Retinal pigment epithelial cell (primary cell): Measurements from ENCODE around the gene LEMD3.

Source experiments
- DNase-seq: peaks from one replicate; pipeline ENCODE4 v3.0.0-alpha.2; 2010; ENCODE audit warnings: low read depth
- H3K4me3 ChIP-seq: 2 replicates; pipeline ENCODE4 v1.5.1; 2011; ENCODE audit warnings: mild to moderate bottlenecking, low read length, control low read depth, moderate library complexity
- TF ChIP-seq, protein P1 (sequence below): conservative IDR thresholded peaks from 2 replicates; pipeline ENCODE4 v1.5.1; 2011; ENCODE audit warnings: low read depth, low read length, control low read depth, inconsistent platforms

The LEMD3 gene

DNA sequence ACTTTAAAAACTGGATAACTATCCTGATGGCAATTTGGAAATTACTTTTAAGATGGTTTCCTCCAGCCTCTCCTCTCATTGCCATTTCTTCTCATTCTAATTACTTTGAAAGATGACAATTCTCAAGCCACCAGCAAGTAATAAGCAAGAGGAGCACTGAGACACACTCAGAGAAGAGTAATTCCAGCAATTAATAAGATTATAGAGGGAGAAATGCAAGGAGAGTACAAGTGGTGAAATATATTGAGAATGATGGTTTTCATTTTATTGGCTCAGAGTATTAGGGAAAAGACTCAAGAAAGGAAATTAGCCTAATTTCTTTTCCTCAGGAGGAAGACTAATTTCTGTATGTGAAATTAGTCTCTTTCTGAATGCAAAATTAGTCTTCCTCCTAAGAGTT is 88.6 kb downstream of the LEMD3 start:
- no peak for DNase-seq
- TF ChIP-seq, protein P1, sequence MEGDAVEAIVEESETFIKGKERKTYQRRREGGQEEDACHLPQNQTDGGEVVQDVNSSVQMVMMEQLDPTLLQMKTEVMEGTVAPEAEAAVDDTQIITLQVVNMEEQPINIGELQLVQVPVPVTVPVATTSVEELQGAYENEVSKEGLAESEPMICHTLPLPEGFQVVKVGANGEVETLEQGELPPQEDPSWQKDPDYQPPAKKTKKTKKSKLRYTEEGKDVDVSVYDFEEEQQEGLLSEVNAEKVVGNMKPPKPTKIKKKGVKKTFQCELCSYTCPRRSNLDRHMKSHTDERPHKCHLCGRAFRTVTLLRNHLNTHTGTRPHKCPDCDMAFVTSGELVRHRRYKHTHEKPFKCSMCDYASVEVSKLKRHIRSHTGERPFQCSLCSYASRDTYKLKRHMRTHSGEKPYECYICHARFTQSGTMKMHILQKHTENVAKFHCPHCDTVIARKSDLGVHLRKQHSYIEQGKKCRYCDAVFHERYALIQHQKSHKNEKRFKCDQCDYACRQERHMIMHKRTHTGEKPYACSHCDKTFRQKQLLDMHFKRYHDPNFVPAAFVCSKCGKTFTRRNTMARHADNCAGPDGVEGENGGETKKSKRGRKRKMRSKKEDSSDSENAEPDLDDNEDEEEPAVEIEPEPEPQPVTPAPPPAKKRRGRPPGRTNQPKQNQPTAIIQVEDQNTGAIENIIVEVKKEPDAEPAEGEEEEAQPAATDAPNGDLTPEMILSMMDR: no peak
- no peak overlapping the region for H3K4me3 ChIP-seq

DNA sequence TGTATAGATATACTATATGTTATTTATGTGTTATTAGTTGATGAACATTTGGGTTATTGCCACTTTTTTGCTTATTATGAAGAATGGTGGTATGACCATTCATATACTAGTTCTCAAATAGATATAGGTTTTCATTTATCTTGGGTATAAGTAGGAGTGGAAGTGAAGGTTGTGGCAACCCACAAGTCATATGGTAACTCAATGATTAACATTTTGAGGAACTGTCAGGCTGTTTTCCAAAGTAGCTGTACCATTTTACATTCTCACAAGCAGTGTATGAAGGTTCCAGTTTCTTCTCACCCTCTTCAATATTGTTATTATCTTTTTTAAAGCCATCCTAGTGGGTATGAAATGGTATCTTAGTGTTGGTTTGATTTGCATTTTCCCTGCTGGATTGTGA is 90.1 kb downstream of the LEMD3 start:
- H3K4me3 ChIP-seq: no peak overlapping the region
- no peak for DNase-seq
- TF ChIP-seq, protein P1: no peak

DNA sequence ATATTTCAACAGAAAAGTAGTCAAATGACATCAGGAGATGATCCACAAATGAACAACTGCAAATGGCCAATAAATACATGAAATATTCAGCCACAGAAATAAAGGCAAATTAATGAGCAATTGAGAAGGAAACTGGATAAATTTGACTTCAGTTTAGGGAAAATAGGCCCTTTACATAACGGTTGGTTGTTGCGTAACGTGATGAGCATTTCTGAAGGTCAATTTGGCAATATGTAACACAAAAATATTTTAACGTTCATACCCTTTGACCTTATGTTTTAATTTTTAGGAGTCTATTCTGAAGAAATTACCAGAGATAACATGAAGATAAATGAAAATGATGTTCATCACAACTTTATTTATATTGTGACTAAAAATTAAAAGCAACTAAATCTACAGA is 94.4 kb downstream of the LEMD3 start:
- TF ChIP-seq, protein P1: no peak
- no peak for DNase-seq
- no peak overlapping the region for H3K4me3 ChIP-seq

DNA sequence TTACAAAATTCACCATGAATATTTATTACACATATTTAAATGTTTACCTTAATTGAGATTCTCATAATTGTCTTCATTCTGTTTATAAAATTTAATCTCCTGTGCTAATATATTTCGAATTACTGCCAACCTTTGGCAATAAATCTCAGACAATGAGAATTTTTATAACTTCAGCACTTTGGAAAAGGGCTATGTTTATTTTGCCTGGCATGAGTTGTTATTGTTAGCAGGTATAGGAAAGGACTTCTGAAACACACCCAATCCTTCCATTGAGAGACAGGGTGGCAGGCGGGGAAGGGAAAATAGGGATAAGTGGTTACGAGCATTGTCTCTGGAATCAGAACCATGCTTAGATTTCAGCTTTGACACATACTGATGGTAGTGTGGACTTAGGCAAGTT is 97.0 kb downstream of the LEMD3 start:
- no peak overlapping the region for H3K4me3 ChIP-seq
- TF ChIP-seq, protein P1: no peak
- DNase-seq: no peak

DNA sequence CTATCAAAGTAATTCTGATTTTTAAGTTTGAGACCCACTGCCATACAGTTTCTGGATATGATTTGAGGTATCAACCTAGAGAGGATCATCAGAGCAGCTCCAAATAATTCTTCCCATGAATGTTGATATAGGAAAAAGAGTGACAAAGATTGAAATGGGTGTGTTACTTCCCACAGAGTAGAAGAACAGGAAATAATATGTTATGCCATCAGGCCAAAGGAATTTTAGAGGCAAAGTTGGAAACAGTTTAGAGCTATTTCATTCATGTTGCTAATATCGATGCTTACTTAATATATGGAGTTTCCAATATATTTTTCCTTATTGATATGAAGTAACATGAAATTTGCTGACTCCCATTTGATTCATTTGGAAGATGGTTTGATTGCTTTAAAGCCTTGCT is 100.2 kb downstream of the LEMD3 start:
- TF ChIP-seq, protein P1: no peak
- no peak overlapping the region for H3K4me3 ChIP-seq
- no peak for DNase-seq

DNA sequence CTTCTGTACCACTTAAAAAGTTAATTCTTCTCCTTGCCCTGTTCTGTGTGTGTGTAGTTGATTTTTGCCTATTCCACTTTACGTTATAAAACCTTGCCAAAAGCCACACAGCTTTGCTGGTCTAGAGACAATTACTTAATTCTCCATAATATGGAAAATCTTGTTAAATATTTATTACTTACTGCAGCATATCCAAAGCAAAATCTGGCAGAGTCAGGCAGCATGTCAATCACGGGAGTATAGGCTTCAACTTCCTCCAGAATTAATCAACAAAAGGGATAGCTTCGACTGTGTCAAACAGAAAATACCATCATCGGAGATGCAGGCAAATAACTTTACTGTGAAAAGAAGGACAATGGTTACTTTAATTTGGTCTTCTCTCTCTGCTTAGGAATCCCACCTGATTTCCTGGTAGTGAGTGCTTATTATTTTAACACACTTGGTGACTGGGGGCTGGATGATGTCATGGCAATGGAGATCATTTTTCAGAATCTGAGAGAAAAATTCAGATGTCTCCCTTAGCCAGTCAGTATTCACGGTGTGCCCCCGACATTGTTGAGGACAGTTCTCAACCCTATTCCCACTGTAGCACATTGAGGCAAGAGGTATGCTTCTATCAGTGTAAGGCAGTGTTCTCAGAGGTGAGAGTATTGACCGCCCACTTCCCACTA is 105.4 kb downstream of the LEMD3 start:
- TF ChIP-seq, protein P1: no peak
- no peak for DNase-seq

DNA sequence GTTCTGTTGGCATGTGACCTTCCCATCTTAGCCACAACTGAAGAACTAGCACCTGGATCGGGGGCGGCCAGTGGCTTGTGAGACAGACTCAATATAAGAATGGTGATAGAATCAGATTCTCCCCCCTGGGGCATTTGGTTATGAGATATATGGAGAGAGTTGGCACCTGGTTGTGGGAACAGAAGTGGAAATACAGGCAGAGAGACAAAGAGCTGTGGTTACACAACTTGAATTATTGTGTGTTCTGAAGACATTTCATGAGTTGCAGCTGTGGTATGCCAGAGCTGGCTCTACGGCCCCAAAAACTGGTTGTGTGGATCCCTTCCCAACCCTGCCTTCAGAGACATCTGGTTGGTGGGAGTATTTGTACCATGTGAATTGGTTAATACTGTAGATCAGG is 106.2 kb downstream of the LEMD3 start:
- TF ChIP-seq, protein P1: no peak
- DNase-seq: no peak
- no peak overlapping the region for H3K4me3 ChIP-seq

More for the DNA sequence above, 105.4 kb downstream of the LEMD3 start:
- no peak overlapping the region for H3K4me3 ChIP-seq
